Tibial artery (tissue), 4 donors: Measurements from ENCODE around the gene P2RY1.

Source experiments
- DNase-seq, 2 donors: peaks; one replicate each; pipeline ENCODE4 v3.0.0-alpha.2; 2019
- H3K27ac ChIP-seq, 2 donors: fragments of 200-600 bp; sonication (generic) in 1 of 2; 1 replicate in 1 of 2; 2 replicates in 1 of 2; pipeline ENCODE4 v1.5.1; 2018 to 2019; ENCODE audit warnings: mild to moderate bottlenecking in 1 of 2
- H3K27me3 ChIP-seq, 2 donors: fragments of 200-600 bp; sonication (generic) in 1 of 2; one replicate each; pipeline versions ENCODE4 v1.5.1 to v1.6.0; 2016 to 2019
- H3K36me3 ChIP-seq, 3 donors: fragments of 200-600 bp; sonication (generic) in 2 of 3; one replicate each; pipeline ENCODE4 v1.5.1; 2016 to 2019; ENCODE audit warnings: mild to moderate bottlenecking in 2 of 3
- H3K4me1 ChIP-seq, 4 donors: fragments of 200-600 bp; sonication (generic) in 2 of 4; 1 replicate in 3 of 4; 2 replicates in 1 of 4; pipeline ENCODE4 v1.5.1; 2016 to 2019
- H3K4me3 ChIP-seq, 2 donors: fragments of 200-600 bp; sonication (generic) in 1 of 2; 1 replicate in 1 of 2; 2 replicates in 1 of 2; pipeline ENCODE4 v1.5.1; 2018 to 2019; ENCODE audit warnings: mild to moderate bottlenecking in 2 of 2
- H3K9me3 ChIP-seq, 3 donors: fragments of 200-600 bp; sonication (generic) in 1 of 3; one replicate each; pipeline ENCODE4 v1.5.1; 2016 to 2019
- CTCF ChIP-seq, 2 experiments: fragments of 200-600 bp in 1 of 2; fragments of 450-650 bp in 1 of 2; IDR thresholded peaks; one replicate each; pipeline ENCODE4 v1.5.1; 2017 to 2019; ENCODE audit warnings: antibody characterized with exemption in 2 of 2, mild to moderate bottlenecking in 1 of 2, moderate library complexity in 1 of 2
- intact Hi-C: fragments of 100-400 bp; cut with DNase I; formaldehyde crosslinking; loops from one replicate; pipeline ENCODE4 v1.15.0; 2023; ENCODE audit warnings: low total_unique reads

P2RY1 gene

GRCh38 chr3:152830245-152830644, 4.7 kb upstream of the P2RY1 start:
- no peak overlapping the region for H3K4me3 ChIP-seq
- no peaks in the 10 kb centered on the region for H3K9me3 ChIP-seq
- H3K27ac ChIP-seq: no peak overlapping the region
- peaks cover 0 to 4% of the 10 kb centered on the region in 2 donors for H3K27me3 ChIP-seq
- no peaks in the 10 kb centered on the region for H3K36me3 ChIP-seq
- intact Hi-C loops: no loop called here
- TF ChIP-seq CTCF (IDR thresholded peaks at IDR 0.05): no peak
- DNase-seq: no peak
- peaks cover 0 to 10% (median under 1%) of the 10 kb centered on the region in 4 donors for H3K4me1 ChIP-seq

GRCh38 chr3:152832046-152832445, 2.9 kb upstream of the P2RY1 start:
- Histone ChIP-seq H3K4me3 (no peak overlapping the region), H3K4me1 (peaks cover 0 to 25% (median 4%) of the 10 kb centered on the region in 4 donors), H3K27me3 (peaks cover 0 to 14% of the 10 kb centered on the region in 2 donors), H3K36me3 (no peaks in the 10 kb centered on the region), H3K27ac (no peak overlapping the region), H3K9me3 (no peaks in the 10 kb centered on the region)
- TF ChIP-seq CTCF (IDR thresholded peaks at IDR 0.05): no peak
- no peak for DNase-seq
- intact Hi-C loops: no loop called here

GRCh38 chr3:152833089-152833488, 1.8 kb upstream of the P2RY1 start:
- H3K27me3 ChIP-seq: peaks cover 0 to 14% of the 10 kb centered on the region in 2 donors
- H3K4me3 ChIP-seq: no peak overlapping the region
- H3K36me3 ChIP-seq: no peaks in the 10 kb centered on the region
- TF ChIP-seq CTCF (IDR thresholded peaks at IDR 0.05): no peak
- intact Hi-C loops: no loop called here
- no peaks in the 10 kb centered on the region for H3K9me3 ChIP-seq
- peaks cover 0 to 25% (median 4%) of the 10 kb centered on the region in 4 donors for H3K4me1 ChIP-seq
- H3K27ac ChIP-seq: no peak overlapping the region
- no peak for DNase-seq

GRCh38 chr3:152834191-152834775, 648 bp upstream of the P2RY1 start:
- H3K27me3 ChIP-seq: peaks cover 0 to 14% of the 10 kb centered on the region in 2 donors
- intact Hi-C loops: no loop called here
- peak overlapping the region in 1 of 2 donors; percentile 2 for H3K27ac ChIP-seq
- no peak for DNase-seq
- peak overlapping the region; percentile 59 to 76 for H3K4me3 ChIP-seq
- H3K36me3 ChIP-seq: no peaks in the 10 kb centered on the region
- H3K4me1 ChIP-seq: peaks cover 0 to 25% (median 4%) of the 10 kb centered on the region in 4 donors
- TF ChIP-seq CTCF (IDR thresholded peaks at IDR 0.05): no peak
- H3K9me3 ChIP-seq: no peaks in the 10 kb centered on the region

GRCh38 chr3:152835601-152836102, 721 bp downstream of the P2RY1 start:
- peak overlapping the region; percentile 59 to 76 for H3K4me3 ChIP-seq
- peaks cover 0 to 14% of the 10 kb centered on the region in 2 donors for H3K27me3 ChIP-seq
- intact Hi-C loops: no loop called here
- no peaks in the 10 kb centered on the region for H3K9me3 ChIP-seq
- H3K36me3 ChIP-seq: no peaks in the 10 kb centered on the region
- peak overlapping the region in 1 of 2 donors; percentile 18 for H3K27ac ChIP-seq
- H3K4me1 ChIP-seq: peaks cover 0 to 25% (median 4%) of the 10 kb centered on the region in 4 donors
- peak; percentile 20 to 64 for DNase-seq
- TF ChIP-seq CTCF (IDR thresholded peaks at IDR 0.05): no peak
